Cardiac muscle cell (in vitro differentiated cells and primary cell): Measurements from ENCODE around the gene OPALIN. TPM values are rescaled to one million over a fixed set of nuclear protein-coding genes. Genes with fewer than 3 reads are reported as not detected.
A peak's percentile ranks its signal among the peaks of the same experiment; 100 is the strongest.

Source experiments
- DNase-seq, 2 donors: peaks; one replicate each; pipeline versions ENCODE4 v3.0.0 to v3.0.0-alpha.2; 2010 to 2017; ENCODE audit warnings: low read depth in 1 of 2, low spot score in 1 of 2
- H3K27ac ChIP-seq: fragments of 200-600 bp; sonication (generic); 2 replicates; pipeline ENCODE4 v1.5.1; 2016
- H3K27me3 ChIP-seq: fragments of 200-600 bp; sonication (generic); 2 replicates; pipeline ENCODE4 v1.6.0; 2016; ENCODE audit warnings: control low read depth
- H3K36me3 ChIP-seq: fragments of 200-600 bp; sonication (generic); 2 replicates; pipeline ENCODE4 v1.5.1; 2016; ENCODE audit warnings: control low read depth
- H3K4me1 ChIP-seq: fragments of 200-600 bp; sonication (generic); 2 replicates; pipeline ENCODE4 v1.8.1; 2017; ENCODE audit warnings: low read depth, mild to moderate bottlenecking, mixed run types
- H3K4me3 ChIP-seq: fragments of 200-600 bp; sonication (generic); 2 replicates; pipeline ENCODE4 v1.5.1; 2016; ENCODE audit warnings: mild to moderate bottlenecking
- H3K9me3 ChIP-seq: fragments of 200-600 bp; sonication (generic); 2 replicates; pipeline ENCODE4 v1.5.1; 2017; ENCODE audit warnings: low read depth, mild to moderate bottlenecking, control low read depth
- polyA plus RNA-seq: library from polyadenylated mRNA; unstranded; fragments of >200 nt; fragmentation: Nextera tagmentation; extraction: Ambion mirVana; gene quantifications from 2 replicates; pipeline ENCODE4 v1.2.1, GENCODE V29; 2016
- total RNA-seq: library from RNA; depleted of rRNA; stranded (reverse); fragments of >200 nt; gene quantifications from 2 replicates; pipeline ENCODE4 v1.2.3, GENCODE V29; 2016
- TF ChIP-seq, protein P1 (sequence below): IDR thresholded peaks from 2 replicates; pipeline ENCODE4 v1.5.1; 2012; ENCODE audit warnings: low read depth, mild to moderate bottlenecking, low read length

Gene OPALIN
- total and polyA plus RNA-seq, 2 experiments from 2014 or later: not detected

GRCh38 chr10:96338279-96338925, 20.4 kb downstream of the OPALIN start:
- H3K27me3 ChIP-seq: no peaks in the 10 kb centered on the region
- no peaks in the 10 kb centered on the region for H3K36me3 ChIP-seq
- H3K4me1 ChIP-seq: peaks cover 10% of the 10 kb centered on the region
- TF ChIP-seq, protein P1, sequence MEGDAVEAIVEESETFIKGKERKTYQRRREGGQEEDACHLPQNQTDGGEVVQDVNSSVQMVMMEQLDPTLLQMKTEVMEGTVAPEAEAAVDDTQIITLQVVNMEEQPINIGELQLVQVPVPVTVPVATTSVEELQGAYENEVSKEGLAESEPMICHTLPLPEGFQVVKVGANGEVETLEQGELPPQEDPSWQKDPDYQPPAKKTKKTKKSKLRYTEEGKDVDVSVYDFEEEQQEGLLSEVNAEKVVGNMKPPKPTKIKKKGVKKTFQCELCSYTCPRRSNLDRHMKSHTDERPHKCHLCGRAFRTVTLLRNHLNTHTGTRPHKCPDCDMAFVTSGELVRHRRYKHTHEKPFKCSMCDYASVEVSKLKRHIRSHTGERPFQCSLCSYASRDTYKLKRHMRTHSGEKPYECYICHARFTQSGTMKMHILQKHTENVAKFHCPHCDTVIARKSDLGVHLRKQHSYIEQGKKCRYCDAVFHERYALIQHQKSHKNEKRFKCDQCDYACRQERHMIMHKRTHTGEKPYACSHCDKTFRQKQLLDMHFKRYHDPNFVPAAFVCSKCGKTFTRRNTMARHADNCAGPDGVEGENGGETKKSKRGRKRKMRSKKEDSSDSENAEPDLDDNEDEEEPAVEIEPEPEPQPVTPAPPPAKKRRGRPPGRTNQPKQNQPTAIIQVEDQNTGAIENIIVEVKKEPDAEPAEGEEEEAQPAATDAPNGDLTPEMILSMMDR: no peak
- H3K4me3 ChIP-seq: no peak overlapping the region
- no peak overlapping the region for H3K27ac ChIP-seq
- no peaks in the 10 kb centered on the region for H3K9me3 ChIP-seq
- DNase-seq: no peak

DNA sequence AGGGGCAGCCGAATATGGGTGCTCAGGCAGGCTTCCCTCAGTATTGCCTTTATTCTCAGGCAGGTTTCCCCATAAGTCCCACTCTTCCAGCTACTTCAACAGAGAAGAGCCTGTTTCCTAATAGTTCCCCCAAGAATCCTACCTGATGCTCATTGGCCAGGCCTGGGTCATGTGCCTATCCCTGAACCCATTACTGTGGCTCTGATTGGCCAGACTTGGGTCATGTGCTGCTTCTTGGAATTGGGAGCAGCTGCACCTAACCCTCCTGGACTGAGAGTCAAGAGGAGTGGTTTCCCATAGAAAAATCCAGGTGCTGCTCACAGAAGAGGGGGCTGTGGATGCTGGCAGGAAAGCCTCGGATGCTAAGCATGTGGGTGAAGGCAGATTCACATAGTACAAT, 21.7 kb downstream of the OPALIN start:
- Histone ChIP-seq H3K4me1 (peaks cover 10% of the 10 kb centered on the region), H3K36me3 (no peaks in the 10 kb centered on the region), H3K4me3 (no peak overlapping the region), H3K9me3 (no peaks in the 10 kb centered on the region), H3K27ac (no peak overlapping the region), H3K27me3 (no peaks in the 10 kb centered on the region)
- TF ChIP-seq, protein P1: no peak
- no peak for DNase-seq

DNA sequence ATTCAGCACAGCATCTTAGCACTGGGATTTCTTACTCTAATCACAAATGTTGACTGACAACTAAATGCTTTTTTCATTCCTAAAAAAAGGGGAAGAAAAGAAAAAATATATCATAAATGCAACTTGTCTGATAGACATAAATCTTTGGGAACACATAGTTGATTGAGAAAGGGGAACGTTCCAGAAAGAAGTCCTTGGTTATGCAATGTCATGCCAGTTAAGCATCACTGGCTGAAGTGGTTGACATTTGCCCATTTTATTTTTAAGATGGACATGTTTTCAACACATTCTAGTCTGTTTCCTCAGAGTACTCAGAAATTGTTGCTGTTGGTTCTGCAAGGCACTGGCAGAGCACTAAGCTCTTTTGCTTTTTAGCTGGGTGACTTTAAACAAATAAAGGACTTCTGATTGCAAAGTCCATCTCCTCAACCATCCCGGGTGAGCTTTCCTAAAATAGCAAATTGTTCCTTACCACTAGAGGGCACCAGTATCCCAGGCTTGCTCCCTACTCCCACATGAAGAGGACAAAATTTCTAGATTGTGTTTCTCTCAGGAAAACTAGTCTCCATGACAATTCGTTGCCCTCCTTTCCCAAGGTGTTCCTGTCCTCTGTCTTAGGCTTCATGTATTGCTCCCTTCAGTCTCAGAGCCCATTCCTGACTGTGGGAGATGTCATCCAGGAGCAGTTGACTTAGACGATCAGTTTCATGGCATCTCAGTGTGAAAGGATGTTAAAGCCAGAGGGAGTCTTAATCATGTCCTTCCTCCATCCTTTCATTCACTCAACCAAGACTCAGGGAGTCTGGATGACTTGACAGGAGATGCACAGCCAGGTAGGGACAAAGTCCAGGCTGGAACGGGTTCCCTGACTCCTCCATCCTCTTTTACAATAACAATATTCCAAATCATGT, 23.9 kb downstream of the OPALIN start:
- peak; percentile 56 to 61 for DNase-seq
- TF ChIP-seq, protein P1: peak; percentile 88
- Histone ChIP-seq H3K4me1 (peaks cover 8% of the 10 kb centered on the region), H3K9me3 (no peaks in the 10 kb centered on the region), H3K27ac (no peak overlapping the region), H3K36me3 (no peaks in the 10 kb centered on the region), H3K4me3 (no peak overlapping the region), H3K27me3 (no peaks in the 10 kb centered on the region)

DNA sequence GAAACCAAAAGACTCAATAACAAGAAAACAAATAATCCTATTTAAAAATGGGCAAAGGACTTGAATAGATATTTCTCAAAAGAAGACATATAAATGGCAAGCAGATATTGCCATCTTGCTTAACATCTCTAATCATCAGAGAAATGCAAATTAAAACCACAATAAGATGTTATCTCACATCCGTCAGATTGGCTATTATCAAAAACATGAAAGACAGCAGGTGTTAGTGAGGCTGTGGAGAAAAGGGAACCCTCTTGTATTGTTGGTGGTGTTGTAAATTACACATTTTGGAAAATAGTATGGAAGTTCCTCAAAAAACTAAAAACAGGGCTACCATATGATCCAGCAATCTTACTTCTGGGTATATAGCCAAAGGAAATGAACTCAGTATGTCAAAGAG, 25.7 kb downstream of the OPALIN start:
- DNase-seq: no peak
- TF ChIP-seq, protein P1: no peak
- H3K36me3 ChIP-seq: no peaks in the 10 kb centered on the region

DNA sequence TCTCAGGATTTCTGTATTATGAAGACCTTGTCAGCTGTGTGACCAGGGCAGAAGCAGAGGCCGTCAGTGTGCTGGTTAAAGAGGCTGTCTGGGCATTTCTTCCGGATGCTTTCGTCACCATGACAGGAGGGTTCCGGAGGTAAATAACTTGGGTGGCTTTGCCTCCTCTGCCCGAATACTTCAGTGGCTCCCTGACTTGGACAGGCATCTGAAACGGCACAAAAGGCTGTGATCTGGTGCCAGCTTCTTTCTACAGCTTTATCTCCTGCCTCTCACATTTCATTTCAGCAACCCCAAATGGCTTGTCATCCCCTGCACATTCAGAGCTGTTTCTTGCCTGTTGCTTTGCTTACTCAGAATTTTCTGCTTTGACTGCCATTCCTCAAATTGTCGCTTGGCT, 31.3 kb downstream of the OPALIN start:
- Histone ChIP-seq H3K27ac (no peak overlapping the region), H3K36me3 (no peaks in the 10 kb centered on the region), H3K4me3 (no peak overlapping the region), H3K9me3 (no peaks in the 10 kb centered on the region), H3K27me3 (no peaks in the 10 kb centered on the region), H3K4me1 (no peaks in the 10 kb centered on the region)
- DNase-seq: no peak
- TF ChIP-seq, protein P1: no peak

More for the DNA sequence above, 25.7 kb downstream of the OPALIN start:
- Histone ChIP-seq H3K27me3 (no peaks in the 10 kb centered on the region), H3K4me1 (no peaks in the 10 kb centered on the region), H3K4me3 (no peak overlapping the region), H3K27ac (no peak overlapping the region), H3K9me3 (no peaks in the 10 kb centered on the region)
